IPS DF 4.7 (cell line): Measurements from ENCODE around the gene NUP210.
"Not testable (repeated sequence)": the region's sequence is repeated elsewhere in the genome, so short reads cannot be mapped to it uniquely, and the experiment has no call there.

Experiments used
- DNase-seq: peaks from one replicate; pipeline ENCODE4 v3.0.0-alpha.2; 2013; ENCODE audit warnings: low spot score; ENCODE audit errors: extremely low read depth

NUP210 gene

GRCh38 chr3:13420045-13420830 lies at the start of gene NUP210:
Gene NUP210, minus strand, starts transcription at chr3:13420322. Its CDS starts 96 bp downstream, at chr3:13420226.
- DNase-seq: no peak

GRCh38 chr3:13466781-13467180 lies 46.7 kb upstream of the NUP210 start:
- no peak for DNase-seq

DNA sequence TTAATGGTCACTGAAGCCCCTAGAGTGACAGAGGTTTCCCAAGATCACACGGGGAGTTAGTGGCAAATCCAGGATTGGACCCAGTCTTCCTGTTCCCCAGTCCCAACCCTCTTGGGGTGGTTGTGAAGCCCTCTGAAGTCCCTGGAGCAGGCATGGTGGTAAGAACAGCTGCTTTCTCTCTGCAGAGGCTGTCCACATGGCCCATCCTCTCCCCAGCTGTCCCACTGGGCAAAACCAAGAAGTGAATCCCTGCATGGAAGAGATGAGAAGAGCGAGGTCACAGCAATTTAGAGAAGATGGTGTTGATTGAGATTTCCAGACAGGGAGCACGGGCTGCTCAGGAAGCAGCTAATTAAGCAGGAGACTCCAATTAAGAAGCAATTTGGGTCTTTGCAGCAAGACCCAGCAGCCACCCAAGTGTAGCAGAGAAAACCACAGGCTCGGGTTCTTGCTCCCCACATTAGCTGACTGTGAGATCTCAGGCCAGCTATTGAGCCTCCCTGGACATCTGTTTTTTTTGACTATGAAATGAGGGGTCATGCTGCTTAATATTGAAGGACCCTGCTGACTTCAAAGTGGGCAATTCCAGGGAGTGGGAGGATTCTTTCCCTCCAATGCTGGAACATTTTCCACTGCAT lies 45.2 kb upstream of the NUP210 start:
- no peak for DNase-seq

DNA sequence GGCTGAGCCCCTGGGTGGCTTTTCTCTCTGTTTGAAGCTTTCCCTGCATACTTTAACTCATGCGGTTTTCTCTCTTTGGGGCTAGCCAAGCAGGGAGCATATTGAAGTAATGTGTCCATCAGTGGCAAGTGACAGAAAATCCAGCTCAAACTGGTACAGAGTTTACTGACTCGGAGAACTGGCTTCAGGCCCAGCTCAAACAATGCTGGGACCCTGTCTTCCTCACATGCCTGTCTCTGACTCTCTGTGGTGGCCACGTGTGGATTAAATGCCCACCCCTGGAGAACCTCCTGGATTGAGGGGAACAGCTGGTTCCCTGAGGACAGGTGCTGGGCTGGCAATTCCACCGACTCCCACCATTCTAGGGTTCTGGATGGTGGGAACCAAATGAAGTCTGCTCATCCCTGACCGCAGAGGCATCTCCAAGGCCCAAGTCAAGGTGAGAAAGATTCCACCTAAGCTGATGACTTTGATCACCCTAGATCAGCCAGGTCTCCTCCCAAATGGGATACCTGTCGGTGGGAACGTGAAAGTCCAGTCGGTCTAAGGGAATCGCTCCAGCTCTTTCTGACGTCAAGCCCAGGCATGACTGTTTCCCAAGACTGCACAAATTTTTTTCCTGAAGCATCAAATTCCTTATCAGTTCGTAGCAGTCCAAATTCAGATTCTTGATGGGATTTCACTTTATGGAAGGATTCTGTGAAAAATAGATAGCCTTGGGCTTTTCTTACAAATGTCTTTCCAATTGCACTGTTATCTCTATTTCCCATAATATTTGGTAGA lies 43.7 kb upstream of the NUP210 start:
- no peak for DNase-seq

DNA sequence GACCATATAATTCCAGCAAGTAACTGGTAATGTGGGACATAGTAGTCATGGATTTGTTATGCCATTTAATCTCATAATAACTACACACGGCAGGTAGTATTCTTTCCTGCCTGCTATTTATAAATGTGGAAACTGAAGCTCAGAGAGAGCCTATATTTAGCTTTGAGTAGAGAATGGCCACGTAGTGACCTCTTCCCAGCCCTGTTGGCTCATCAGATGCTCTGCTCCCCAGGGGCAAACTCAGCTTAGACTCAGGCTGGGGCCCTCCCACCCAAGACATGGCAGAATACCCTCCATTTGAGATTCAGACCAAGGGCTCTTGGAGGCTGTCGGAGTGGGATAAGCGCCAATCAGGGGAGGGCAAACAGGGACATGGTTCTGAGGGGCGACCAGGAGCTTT lies 42.7 kb upstream of the NUP210 start:
- DNase-seq: no peak

- no peak for DNase-seq
These were observed 42.1 kb upstream of the NUP210 start for GRCh38 chr3:13462125-13462629.

GRCh38 chr3:13461169-13462124 lies 41.3 kb upstream of the NUP210 start:
- DNase-seq: no peak

GRCh38 chr3:13460341-13460736 lies 40.2 kb upstream of the NUP210 start:
- no peak for DNase-seq

DNA sequence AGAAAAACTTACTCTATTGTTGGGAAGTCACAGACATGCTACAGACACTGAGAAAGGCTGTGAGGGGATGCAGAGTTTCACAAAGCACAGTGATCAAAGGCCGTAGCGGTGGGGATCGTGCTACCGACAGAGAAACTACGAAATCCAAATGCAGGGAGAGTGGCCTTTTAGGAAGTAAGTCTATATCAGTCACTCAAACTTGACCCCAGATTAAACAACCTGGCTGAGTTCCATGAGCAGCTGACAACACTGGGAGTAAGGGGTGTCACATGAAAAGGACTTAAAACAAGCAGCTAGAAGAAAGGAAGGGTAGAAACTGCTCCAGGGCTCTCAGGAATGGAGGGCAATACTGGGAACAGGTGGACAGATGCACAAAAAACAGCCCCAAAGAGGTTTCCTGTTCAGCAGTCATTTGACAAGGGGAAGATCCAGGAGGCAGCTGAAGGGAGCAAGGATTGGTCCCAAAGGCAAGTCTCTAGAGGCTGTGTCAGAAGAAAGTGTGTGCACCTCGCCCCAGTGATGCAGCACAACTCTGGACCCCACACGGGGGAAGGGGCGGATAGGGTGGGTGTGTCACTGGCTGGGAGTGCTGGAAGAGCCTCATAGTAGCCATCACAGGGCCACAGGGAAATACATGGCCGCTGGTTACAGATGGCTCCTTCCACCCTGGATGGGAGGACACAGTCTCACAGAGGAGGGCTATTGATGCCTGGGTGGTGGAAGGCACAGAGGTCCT lies 39.7 kb upstream of the NUP210 start:
- DNase-seq: no peak

DNA sequence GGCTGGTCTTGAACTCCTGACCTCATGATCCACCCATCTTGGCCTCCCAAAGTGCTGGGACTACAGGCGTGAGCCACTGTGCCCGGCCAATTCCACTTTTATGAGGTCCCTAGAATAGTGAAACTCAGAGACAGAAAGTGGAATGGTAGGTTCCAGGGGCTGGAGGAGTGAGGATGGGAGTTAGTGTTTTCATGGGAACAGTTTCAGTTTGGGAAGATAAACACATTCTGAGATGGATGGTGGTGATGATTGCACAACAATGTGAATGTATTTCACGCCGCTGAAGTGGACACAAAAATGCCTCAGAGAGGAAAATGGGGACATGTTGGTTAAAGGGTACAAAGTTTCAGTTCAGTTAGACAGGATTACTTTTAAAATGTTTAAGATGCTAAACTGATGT lies 37.5 kb upstream of the NUP210 start:
- no peak for DNase-seq

- no peak for DNase-seq
These were observed 35.5 kb upstream of the NUP210 start for GRCh38 chr3:13455644-13456043.

GRCh38 chr3:13452490-13453335 lies 32.6 kb upstream of the NUP210 start:
- no peak for DNase-seq

GRCh38 chr3:13451301-13451673 lies 31.2 kb upstream of the NUP210 start:
- no peak for DNase-seq

DNA sequence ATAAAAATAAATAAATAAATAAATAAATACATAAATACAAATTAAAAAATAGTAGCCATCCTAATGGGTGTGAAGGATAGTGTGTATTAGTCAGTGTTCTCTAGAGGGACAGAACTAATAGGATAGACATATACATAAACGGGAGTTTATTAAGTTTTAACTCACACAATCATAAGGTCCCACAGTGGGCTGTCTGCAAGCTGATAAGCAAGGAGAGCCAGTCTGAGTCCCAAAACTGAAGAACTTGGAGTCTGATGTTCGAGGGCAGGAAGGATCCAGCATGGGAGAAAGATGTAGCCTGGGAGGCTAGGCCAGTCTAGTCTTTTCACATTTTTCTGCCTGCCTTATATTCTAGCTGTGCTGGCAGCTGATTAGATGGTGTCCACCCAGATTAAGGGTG lies 22.8 kb upstream of the NUP210 start:
- not testable (repeated sequence) for DNase-seq

DNA sequence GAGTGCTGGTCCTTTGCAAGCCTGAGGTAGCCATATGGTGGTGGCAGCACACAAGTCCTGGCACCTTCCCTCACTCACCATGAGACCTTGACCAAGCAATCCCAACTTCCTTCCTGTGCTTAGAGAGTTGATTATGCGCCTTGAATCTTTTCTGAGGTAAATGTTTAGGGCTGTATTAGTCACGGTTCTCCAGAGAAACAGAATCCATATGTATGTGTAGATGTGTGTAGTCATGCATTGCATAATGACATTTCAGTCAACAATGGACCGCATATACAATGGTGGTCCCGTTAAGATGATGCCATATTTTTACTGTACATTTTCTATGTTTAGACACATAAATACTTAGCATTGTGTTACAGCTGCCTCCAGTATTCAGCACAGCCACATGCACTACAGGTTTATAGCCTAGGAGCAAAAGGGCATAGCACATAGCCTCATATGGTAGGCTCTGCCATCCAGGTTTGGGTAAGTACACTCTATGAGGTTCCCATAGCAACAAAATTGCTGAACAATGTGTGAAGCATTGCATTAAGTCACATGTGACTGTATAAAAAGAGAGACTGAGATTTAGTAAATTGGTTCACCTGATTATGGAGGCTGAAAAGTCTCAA lies 20.2 kb upstream of the NUP210 start:
- no peak for DNase-seq

- DNase-seq: not testable (repeated sequence)
These were observed 16.1 kb upstream of the NUP210 start for GRCh38 chr3:13436213-13436612.

- no peak for DNase-seq
These were observed 13.8 kb upstream of the NUP210 start for GRCh38 chr3:13433912-13434311.

GRCh38 chr3:13432093-13432492 lies 12.0 kb upstream of the NUP210 start:
- no peak for DNase-seq

DNA sequence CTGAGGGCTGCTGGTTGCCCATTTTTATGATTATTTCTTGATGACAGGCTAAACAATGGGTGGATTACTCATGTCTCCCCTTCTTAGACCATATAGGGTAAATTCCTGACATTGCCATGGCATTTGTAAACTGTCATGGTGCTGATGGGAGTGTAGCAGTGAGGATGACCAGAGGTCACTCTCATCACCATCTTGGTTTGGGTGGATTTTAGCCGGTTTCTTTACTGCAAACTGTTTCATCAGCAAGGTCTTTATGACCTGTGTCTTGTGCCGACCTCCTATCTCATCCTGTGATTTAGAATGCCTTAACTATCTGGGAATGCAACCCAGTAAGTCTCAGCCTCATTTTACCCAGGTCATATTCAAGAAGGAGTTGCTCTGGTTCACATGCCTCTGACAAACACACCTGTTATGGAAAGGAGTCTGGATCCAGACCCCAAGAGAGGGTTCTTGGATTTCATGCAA lies 10.3 kb upstream of the NUP210 start:
- not testable (repeated sequence) for DNase-seq
